ENCODE measurements around the gene THEMIS.

Gene THEMIS

GRCh38 chr6:127858727-127859391 lies 42.0 kb downstream of the THEMIS start:
- no peak for DNase-seq

DNA sequence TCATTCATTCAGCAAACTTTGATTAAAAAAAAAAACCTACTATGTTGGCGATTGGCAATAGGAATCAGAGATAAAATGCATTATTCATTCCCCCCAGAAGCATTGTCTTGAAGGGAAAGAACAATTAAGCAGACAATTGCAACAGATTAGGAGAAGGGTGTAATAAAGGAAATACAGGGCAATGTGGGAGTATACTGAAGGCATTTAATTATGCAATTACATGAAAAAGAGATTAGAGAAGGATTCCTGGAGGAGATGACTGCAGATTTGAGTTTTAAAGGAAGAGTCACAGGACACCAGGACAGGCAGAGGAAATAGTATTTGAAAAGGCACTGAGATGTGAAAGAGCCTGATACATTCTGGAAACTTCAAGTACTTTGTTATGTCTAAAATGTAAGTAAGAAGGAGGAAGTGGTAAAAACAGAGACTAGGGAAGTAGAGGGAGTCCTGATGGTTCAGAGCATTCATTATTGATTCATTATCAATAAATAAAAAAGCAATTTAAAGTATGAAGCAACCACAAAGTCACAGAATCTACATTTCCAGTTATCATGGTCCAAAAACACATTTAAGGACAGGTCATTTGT lies 43.7 kb downstream of the THEMIS start:
- no peak for DNase-seq

GRCh38 chr6:127855542-127856159 lies 45.2 kb downstream of the THEMIS start:
- DNase-seq: peak; percentile 49

GRCh38 chr6:127854009-127854408 lies 46.8 kb downstream of the THEMIS start:
- no peak for DNase-seq

- DNase-seq: no peak
Measured at GRCh38 chr6:127851197-127851596, 49.7 kb downstream of the THEMIS start.

DNA sequence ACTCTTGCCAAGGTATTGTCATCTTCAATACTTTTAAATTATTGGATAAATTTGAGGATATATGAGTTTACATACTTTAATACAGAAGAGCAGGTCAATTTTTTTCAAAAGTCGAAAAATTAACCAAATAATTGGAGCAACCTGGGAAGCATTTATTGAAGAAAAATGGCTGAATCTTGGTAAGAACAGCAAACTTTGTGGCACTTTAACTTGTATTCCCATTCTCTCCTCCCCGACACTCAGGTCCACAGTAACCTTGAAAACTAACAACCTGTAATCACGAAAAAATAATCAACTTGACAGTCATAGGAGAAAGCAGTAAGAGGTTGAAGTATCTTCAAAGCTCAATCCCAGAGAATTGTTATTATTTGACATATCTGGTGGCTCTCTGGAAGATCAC lies 55.6 kb downstream of the THEMIS start:
- no peak for DNase-seq

DNA sequence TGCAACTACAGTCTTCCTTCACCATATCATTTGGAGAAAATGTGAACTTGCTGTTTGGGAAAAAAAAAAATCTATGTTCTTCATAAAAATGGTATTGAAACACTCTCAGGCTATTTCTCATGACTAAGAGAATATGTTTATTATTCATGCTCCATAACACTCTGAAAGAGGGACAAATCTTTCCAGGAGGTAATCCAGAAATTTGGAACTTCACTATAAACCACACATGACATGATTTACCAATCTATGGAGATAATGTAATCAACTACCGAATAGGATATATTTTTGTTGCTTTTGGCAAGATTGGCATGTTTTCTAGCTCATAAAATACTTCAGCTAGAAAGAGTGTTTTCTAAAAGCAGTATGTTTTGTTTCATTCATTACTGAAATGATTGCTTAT lies 56.3 kb downstream of the THEMIS start:
- no peak for DNase-seq

DNA sequence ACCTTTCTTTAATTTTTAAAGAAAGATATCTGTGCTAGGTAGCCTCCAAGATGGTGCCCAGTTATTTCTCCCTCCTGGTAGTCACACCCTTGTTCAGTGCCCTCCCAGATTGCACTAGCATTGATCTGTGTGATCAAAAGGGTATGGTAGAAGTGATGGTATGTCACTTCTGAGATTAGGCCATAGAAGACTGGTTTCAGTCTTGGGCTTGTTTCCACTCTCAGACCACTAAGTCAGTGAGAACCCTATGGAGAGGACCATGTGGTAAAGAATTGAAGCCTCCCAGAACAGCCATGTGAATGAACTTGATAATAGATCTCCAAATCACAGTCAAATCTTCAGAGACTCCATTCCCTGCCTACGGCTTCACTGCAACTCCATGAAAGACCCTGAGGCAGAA lies 57.3 kb downstream of the THEMIS start:
- DNase-seq: no peak

DNA sequence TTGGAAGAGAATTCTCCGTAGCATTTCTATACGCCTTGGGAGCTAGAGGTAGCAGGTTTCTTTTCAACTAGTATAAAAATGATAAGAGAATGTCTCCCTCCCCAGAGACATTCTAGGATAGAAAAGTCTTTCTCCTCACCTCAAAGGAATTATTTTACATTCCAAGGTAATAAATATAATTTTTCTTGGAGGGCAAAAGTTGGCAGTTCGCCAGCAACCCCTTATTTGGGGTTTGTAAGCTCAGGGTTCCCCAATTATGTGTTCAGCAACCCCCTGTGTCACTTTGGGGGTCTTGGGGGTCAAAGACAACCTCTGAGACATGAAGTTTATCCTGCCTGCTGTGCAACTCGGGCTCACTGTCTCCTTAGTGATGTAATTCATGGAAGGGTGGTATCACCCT lies 58.3 kb downstream of the THEMIS start:
- DNase-seq: no peak

- no peak for DNase-seq
Measured at GRCh38 chr6:127841811-127842210, 59.0 kb downstream of the THEMIS start.

DNA sequence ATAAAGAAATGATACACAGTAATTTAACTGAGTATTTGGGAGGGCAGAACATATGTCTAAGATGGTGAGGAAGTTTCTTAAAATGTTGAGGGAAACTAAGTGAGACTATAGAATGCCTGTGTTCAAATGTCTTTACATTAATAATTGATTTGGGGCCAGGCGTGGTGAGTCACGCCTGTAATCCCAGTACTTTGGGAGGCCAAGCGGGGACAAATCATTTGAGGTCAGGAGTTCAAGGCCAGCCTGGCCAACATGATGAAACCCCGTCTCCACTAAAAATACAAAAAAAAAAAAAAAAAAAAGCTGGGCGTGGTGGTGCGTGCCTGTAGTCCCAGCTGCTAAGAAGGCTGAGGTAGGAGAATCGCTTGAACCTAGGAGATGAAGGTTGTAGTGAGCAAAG lies 66.7 kb downstream of the THEMIS start:
- DNase-seq: no peak

GRCh38 chr6:127833336-127833735 lies 67.5 kb downstream of the THEMIS start:
- no peak for DNase-seq

DNA sequence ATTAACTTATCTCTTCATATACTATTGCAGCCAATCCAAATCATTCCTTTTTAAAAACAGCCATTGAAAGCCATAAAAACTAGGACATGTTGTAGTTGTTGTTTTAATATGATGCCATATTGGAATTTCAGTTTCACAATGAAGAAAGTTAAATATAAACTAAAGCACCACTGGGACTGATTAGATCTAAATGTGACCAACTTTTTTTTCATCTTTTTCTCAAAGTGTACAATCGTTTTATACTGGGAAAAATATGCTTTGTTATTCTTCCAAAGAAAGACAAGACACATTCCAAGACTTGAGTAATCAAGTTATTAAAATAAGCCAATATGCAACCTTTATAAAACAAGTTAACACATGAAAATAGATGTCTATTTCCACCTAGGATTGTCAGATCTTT lies 68.5 kb downstream of the THEMIS start:
- no peak for DNase-seq

DNA sequence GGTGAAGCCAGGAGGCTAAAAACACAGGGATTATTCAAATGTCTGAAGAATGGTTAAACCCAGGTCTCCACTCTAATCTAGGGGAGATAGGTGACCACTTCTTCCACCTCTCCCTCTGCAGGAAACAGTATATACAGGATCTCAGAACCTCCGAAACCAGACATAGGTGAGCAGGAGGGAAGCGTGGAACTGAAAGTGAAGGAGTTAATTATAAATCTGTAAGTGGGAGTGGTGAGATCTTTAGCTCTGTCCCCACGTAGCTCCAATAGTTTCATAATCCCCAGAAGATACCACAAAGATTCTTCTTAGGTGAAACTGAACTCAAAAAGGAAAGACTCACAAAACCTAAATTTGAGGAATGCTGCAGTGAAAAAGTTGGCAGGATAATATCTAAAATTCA lies 76.8 kb downstream of the THEMIS start:
- no peak for DNase-seq

DNA sequence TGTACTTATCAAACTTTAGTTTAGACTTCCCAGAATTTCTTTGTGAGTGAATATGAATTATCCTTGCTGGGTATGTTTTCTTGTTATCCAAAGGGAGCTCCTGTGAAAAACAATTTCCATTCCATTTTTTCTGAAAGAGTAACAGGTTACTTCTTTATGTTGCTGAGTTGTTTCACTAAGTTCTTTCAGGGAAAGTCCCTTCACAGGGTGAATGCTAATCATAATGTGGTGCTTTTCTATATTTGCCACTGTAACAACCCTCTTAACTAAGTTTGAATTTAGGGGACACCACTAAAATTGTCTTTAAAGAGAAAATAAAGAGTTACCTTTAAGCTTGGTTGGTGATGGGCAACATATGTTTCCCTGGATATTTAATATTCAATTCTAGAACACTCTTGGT lies 79.4 kb downstream of the THEMIS start:
- no peak for DNase-seq

DNA sequence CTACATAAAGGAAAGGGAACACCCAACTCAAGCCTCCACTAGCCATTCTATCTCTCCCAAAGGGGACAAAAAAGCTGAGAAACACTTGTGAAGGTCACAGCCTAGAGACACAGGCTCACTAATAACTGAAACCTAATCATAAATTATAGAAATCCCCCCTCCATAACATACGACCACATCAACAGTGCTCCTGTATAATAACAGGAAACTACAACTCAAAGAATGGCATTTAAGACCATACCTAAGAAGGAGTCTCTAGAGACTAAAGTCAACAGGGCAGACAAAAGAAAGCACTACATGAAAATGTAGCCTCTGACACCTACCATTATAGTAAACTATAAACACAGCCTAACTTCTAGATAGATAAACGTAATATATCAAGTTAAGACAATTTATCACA lies 82.7 kb downstream of the THEMIS start:
- no peak for DNase-seq

- DNase-seq: no peak
Measured at GRCh38 chr6:127816643-127817042, 84.2 kb downstream of the THEMIS start.

DNA sequence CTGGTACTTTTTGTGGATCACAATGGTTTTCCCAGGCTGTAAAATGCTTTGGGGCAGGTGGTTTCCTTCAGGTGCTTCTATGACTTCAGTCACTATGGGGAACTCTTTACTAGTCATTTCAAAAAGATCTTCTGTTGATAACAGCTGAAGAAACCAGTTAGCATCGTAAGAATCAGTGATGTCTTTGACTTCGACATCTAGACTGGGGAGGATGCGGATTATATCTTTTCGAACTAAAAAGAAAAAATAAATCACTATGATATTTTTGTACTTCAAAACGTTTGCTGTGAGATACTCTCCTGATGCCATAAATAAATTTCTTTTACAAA lies 87.2 kb downstream of the THEMIS start:
- DNase-seq: no peak

GRCh38 chr6:127812985-127813698 lies 87.7 kb downstream of the THEMIS start:
- peak; percentile 62 for DNase-seq

DNA sequence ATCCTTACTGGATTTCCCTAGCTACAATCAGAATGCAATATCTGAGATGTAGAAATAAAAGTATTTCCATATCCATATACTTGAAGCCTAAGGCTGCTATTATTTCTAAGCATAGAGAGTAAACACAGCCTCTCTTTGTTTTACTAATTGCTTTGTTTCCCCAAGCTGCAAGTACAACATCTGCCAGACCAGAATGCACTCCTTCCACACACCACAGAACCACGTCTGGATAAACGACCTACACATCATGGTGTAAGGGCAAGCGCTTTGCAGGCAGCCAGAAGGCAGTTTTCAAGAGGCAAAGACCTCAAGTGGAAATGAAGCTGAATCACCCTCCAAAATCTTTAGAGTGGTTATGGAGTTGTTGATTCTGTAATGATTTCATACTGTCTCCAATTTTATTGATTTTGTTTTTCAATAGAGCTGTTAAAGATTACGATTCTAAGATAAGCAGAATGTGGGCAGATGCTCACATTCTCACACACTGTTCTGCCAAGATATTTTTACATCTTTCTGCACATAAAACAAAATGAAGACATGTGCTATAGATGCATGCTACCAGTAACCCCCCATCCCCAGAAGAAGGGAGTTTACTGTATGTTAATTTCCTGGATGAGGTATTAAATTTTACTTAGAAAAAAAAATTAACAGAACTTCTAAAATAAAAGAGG lies 88.8 kb downstream of the THEMIS start:
- DNase-seq: no peak

- no peak for DNase-seq
Measured at GRCh38 chr6:127807806-127808517, 92.9 kb downstream of the THEMIS start.

DNA sequence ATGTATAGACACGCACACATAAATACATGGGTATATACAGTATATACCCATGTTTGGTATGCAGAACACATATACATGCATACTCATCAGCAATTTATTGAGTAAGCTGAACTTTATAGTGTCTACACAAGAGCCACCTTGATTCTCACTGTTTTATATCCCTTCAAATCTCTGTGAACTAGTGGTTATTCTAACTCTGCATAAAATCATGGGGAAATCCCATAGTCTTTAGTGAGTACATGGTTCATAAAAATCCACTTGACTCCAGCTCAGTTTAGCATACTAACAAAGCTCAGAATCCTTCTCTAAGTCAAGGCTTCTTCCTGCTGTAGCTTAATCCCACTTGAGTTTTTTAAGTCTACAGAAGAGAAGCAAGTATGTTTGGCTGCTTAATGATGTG lies 104.1 kb downstream of the THEMIS start:
- no peak for DNase-seq

- DNase-seq: no peak
Measured at GRCh38 chr6:127794405-127794804, 106.5 kb downstream of the THEMIS start.
